IPS-18c (cell line): ENCODE measurements around the gene RBFOX2.
"Not testable (repeated sequence)": the region's sequence is repeated elsewhere in the genome, so short reads cannot be mapped to it uniquely, and the experiment has no call there.

ENCODE experiments used
- H3K4me3 ChIP-seq: 2 replicates; pipeline ENCODE4 v1.7.0; 2013; ENCODE audit warnings: low read depth, mild to moderate bottlenecking, low read length, moderate library complexity; ENCODE audit not compliant: insufficient read depth
- H3K9me3 ChIP-seq: one replicate; pipeline ENCODE4 v1.6.1; 2013; ENCODE audit warnings: mild to moderate bottlenecking, low read length, moderate library complexity; ENCODE audit not compliant: control insufficient read depth, insufficient read depth

RBFOX2 gene

GRCh38 chr22:36052505-36052941 lies 23.9 kb upstream of the RBFOX2 start:
- Histone ChIP-seq H3K4me3 (no peak overlapping the region), H3K9me3 (peaks cover 3% of the 10 kb centered on the region)

GRCh38 chr22:36049678-36049997 lies 21.0 kb upstream of the RBFOX2 start:
- Histone ChIP-seq H3K4me3 (no peak overlapping the region), H3K9me3 (peaks cover 3% of the 10 kb centered on the region)

DNA sequence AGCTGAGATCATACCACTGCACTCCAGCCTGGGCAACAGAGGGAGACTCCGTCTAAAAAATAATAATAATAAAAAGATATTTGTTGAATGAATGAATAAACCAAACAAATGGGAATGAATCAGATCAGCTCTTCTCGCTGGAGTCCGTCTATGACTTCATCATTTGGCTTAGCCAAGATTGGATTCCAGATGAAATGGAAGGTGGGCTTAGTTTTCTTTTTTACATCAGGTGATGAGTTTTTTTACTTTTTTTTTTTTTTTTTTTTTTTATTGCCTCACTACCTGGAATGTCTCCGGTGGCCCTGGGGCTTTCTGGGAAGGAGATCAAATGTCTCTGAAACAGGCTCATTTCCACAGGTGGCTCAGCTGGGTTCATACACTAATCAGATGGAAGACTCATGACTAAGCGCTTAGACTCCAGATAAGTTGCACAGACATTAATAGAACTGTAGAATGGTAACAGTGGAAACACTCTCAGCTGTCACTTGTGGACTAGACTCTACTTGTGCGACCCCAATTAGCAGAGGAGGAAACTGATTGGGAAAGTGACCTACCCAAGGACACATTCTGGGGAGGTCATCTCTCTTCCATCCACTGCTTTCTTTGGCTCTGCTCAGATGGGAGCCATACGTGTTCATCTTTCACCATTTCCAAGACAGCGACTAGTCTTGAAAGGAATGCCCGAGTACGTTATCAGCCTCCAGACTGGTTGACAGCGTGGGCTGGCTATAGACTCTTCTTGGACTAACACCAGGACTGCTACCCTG lies 20.5 kb upstream of the RBFOX2 start:
- H3K9me3 ChIP-seq = peaks cover 3% of the 10 kb centered on the region
- H3K4me3 ChIP-seq = no peak overlapping the region

GRCh38 chr22:36044517-36044916 lies 15.9 kb upstream of the RBFOX2 start:
- not testable (repeated sequence) for H3K9me3 ChIP-seq, H3K4me3 ChIP-seq

DNA sequence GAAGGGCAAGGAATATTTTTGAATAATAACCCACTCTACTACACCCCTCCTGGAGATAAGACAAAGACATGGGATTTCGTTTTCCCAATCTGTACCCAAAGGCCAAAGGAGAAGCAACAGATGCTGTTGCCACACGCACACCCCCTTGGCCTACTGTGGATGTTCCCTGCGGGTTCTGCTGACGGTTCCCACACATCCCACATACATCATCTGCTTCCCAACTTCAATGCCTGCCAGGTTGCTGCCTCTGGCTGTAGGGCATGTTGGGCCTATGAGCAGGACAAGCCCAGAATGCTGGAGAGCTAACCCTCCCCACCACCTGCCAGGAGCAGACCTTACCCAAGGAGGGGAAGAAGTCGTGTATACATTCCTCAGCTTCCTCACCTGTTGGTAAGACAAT lies 13.6 kb upstream of the RBFOX2 start:
- Histone ChIP-seq H3K9me3 (no peaks in the 10 kb centered on the region), H3K4me3 (no peak overlapping the region)

DNA sequence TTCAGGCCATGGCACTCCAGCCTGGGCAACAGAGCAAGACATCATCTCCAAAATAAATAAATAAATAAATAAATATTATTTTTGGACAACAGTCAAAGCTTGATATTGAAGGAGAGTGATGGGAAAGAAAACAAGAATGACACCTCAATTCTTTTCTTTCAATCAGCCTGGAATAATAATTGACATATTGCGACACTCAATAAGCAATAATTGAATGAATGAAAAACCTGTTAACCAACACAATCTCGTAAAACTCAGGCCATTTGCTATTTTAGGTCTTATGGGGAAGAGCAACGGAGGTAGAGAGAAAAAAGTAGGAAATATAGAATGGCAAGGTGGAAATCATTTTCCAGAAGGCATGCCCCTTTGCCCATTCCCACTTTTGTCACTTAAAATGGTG lies 10.5 kb upstream of the RBFOX2 start:
- no peaks in the 10 kb centered on the region for H3K9me3 ChIP-seq

DNA sequence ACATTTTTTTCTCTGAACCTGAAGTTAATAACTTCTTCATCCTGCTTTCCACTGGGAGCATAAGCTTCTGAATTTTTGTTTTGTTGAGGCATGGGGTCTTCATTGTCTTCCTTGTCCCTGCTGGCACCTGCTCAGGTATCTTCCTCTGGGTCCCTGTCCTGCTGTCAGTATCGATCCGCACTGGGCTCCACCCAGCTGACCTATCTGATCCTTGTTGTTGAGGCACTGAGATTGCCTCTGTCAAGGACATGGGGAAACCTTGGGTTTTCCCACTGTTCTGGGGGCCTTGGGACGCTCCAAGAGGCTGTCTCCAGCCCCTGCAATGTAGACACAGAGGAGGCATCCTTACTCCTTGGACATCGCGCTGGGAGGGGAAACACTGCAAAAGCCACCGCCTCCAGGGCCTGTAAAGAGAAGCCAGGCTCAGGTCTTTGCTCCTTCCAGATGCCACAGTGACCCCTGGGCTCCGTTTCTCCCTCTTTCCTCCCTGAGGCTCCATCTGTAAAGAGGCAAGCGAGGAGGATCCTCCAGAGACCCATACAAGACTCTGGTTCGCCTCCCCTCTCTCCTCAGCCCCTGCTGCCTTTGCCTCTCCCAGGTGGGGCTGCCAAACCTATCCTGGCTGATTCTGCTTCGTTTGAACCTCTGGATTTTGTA lies 8.6 kb upstream of the RBFOX2 start:
- Histone ChIP-seq H3K9me3 (no peaks in the 10 kb centered on the region), H3K4me3 (no peak overlapping the region)

More for the DNA sequence above, 10.5 kb upstream of the RBFOX2 start:
- no peak overlapping the region for H3K4me3 ChIP-seq

- H3K4me3 ChIP-seq = no peak overlapping the region
- H3K9me3 ChIP-seq = no peaks in the 10 kb centered on the region
These were observed 7.6 kb upstream of the RBFOX2 start for GRCh38 chr22:36036167-36036624.

- peaks cover 3% of the 10 kb centered on the region for H3K9me3 ChIP-seq
- H3K4me3 ChIP-seq = no peak overlapping the region
These were observed 4.0 kb upstream of the RBFOX2 start for GRCh38 chr22:36032611-36033010.

GRCh38 chr22:36029406-36029755 lies 757 bp upstream of the RBFOX2 start:
- Histone ChIP-seq H3K4me3 (peak overlapping the region; percentile 36; the same call in 1 of the 2 replicates), H3K9me3 (peaks cover 3% of the 10 kb centered on the region)

- peak overlapping the region; percentile 86 for H3K4me3 ChIP-seq
- H3K9me3 ChIP-seq = peaks cover 3% of the 10 kb centered on the region
These were observed 534 bp downstream of the RBFOX2 start for GRCh38 chr22:36027935-36028645.

GRCh38 chr22:36027579-36027934 lies 1.1 kb downstream of the RBFOX2 start:
- Histone ChIP-seq H3K4me3 (peak overlapping the region; percentile 86), H3K9me3 (peaks cover 3% of the 10 kb centered on the region)

GRCh38 chr22:36026741-36027140 lies 1.9 kb downstream of the RBFOX2 start:
- no peak overlapping the region; the same call in 1 of the 2 replicates for H3K4me3 ChIP-seq
- peaks cover 3% of the 10 kb centered on the region for H3K9me3 ChIP-seq

GRCh38 chr22:36022697-36023096 lies 5.9 kb downstream of the RBFOX2 start:
- Histone ChIP-seq H3K4me3 (no peak overlapping the region), H3K9me3 (no peaks in the 10 kb centered on the region)

DNA sequence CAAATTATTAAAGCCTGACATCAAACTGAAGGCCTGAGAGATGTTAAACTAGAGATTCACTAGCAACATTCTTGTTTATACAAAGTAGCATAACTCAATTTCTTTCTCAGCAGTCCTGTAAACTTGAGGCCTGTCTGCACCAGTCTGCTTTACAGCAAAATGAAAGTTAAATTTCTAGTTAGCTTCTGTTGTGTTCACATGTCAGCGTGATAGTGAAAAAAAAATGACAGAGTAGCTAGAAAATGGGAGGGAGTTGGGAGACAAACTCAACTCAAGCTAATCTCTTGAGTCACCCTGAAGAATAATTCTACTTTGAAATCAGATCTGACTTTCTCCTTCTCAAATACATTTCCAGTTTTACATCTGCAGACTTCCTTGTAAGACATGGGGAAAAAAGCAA lies 6.5 kb downstream of the RBFOX2 start:
- H3K9me3 ChIP-seq = no peaks in the 10 kb centered on the region
- no peak overlapping the region for H3K4me3 ChIP-seq

GRCh38 chr22:36021606-36022153 lies 6.9 kb downstream of the RBFOX2 start:
- Histone ChIP-seq H3K9me3 (no peaks in the 10 kb centered on the region), H3K4me3 (no peak overlapping the region)

- not testable (repeated sequence) for H3K9me3 ChIP-seq
These were observed 7.8 kb downstream of the RBFOX2 start for GRCh38 chr22:36020865-36021264.

DNA sequence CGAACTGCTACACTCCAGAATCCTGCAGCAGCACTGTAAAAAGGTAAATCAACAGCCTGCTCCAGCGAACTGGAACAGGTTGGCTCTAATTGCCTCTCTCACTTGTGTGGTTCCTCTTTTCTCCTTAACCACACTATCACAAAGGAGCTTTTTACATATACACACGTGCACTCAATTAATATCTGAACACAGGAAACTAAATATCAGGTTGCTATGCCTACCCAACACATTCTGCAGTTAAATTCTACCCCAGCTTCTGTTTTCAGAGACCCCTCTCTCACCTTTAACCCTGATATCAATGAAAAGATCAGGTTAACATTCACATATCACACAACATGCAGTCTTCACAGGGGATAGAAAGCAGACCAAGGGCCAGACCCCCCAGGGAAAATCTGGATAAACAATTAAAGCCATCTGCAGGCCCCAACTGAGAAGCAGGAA lies 11.0 kb downstream of the RBFOX2 start:
- Histone ChIP-seq H3K9me3 (no peaks in the 10 kb centered on the region), H3K4me3 (no peak overlapping the region)

More at GRCh38 chr22:36020865-36021264, 7.8 kb downstream of the RBFOX2 start:
- H3K4me3 ChIP-seq = not testable (repeated sequence)
